ENCODE measurements around the gene GTF2I.
"Not testable (repeated sequence)": the region's sequence is repeated elsewhere in the genome, so short reads cannot be mapped to it uniquely, and the experiment has no call there.

The GTF2I gene

GRCh38 chr7:74717889-74718288, 60.4 kb downstream of the GTF2I start:
- DNase-seq, result no peak

- no peak for DNase-seq
Measured at GRCh38 chr7:74718336-74718735, 60.8 kb downstream of the GTF2I start.

- DNase-seq, result no peak
Measured at GRCh38 chr7:74722153-74722552, 64.6 kb downstream of the GTF2I start.

GRCh38 chr7:74725840-74726239, 68.3 kb downstream of the GTF2I start:
- no peak for DNase-seq

GRCh38 chr7:74726309-74727101, 69.0 kb downstream of the GTF2I start:
- DNase-seq, result no peak

- DNase-seq, result not testable (repeated sequence)
Measured at GRCh38 chr7:74728686-74729085, 71.2 kb downstream of the GTF2I start.

- DNase-seq, result not testable (repeated sequence)
Measured at GRCh38 chr7:74730186-74730585, 72.7 kb downstream of the GTF2I start.

- not testable (repeated sequence) for DNase-seq
Measured at GRCh38 chr7:74739974-74740703, 82.6 kb downstream of the GTF2I start.

GRCh38 chr7:74743936-74744557, 86.5 kb downstream of the GTF2I start:
- not testable (repeated sequence) for DNase-seq

- DNase-seq, result not testable (repeated sequence)
Measured at GRCh38 chr7:74753921-74754482, 96.5 kb downstream of the GTF2I start.

GRCh38 chr7:74756673-74757072, 99.2 kb downstream of the GTF2I start:
- DNase-seq, result not testable (repeated sequence)

- not testable (repeated sequence) for DNase-seq
Measured at GRCh38 chr7:74758268-74758667, 100.8 kb downstream of the GTF2I start.

GRCh38 chr7:74758982-74759381, 101.5 kb downstream of the GTF2I start:
- DNase-seq, result not testable (repeated sequence)

- DNase-seq, result not testable (repeated sequence)
Measured at GRCh38 chr7:74765205-74765918, 107.8 kb downstream of the GTF2I start.

GRCh38 chr7:74766509-74766908, 109.0 kb downstream of the GTF2I start:
- DNase-seq, result not testable (repeated sequence)

- DNase-seq, result not testable (repeated sequence)
Measured at GRCh38 chr7:74766991-74767390, 109.5 kb downstream of the GTF2I start.

- not testable (repeated sequence) for DNase-seq
Measured at GRCh38 chr7:74770062-74770461, 112.5 kb downstream of the GTF2I start.

GRCh38 chr7:74772093-74772492, 114.6 kb downstream of the GTF2I start:
- DNase-seq, result not testable (repeated sequence)

GRCh38 chr7:74773760-74774750, 116.5 kb downstream of the GTF2I start, which contains the start of gene NCF1:
Gene NCF1 (plus strand): TSS chr7:74774011. CDS start chr7:74774032, 21 bp downstream.
- not testable (repeated sequence) for DNase-seq

- not testable (repeated sequence) for DNase-seq
Measured at GRCh38 chr7:74775111-74775510, 117.6 kb downstream of the GTF2I start.

- not testable (repeated sequence) for DNase-seq
Measured at GRCh38 chr7:74779053-74779452, 121.5 kb downstream of the GTF2I start.
